Measurements from ENCODE around the gene SAP30.
A peak's percentile ranks its signal among the peaks of the same experiment; 100 is the strongest.

Gene SAP30

GRCh38 chr4:173415885-173416653, 45.3 kb downstream of the SAP30 start:
- DNase-seq: peak; percentile 97 to 98

- DNase-seq: no peak
Measured at GRCh38 chr4:173417833-173418232, 47.1 kb downstream of the SAP30 start.

GRCh38 chr4:173418639-173419038, 47.9 kb downstream of the SAP30 start:
- peak; percentile 19 to 32 for DNase-seq

GRCh38 chr4:173420324-173420752, 49.6 kb downstream of the SAP30 start:
- DNase-seq: peak in 1 of 2 donors; percentile 39

GRCh38 chr4:173420801-173421200, 50.0 kb downstream of the SAP30 start:
- no peak for DNase-seq

GRCh38 chr4:173424899-173425805, 54.4 kb downstream of the SAP30 start:
- DNase-seq: no peak

GRCh38 chr4:173426064-173426463, 55.3 kb downstream of the SAP30 start:
- no peak for DNase-seq
